Activated B cell treated with CpG ODN at 0.5 μM for 24 hours (primary cell): Measurements from ENCODE around the gene BRD3. TPM values are rescaled to one million over a fixed set of nuclear protein-coding genes. Genes with fewer than 3 reads are reported as not detected.

Experiments used
- ATAC-seq: fragments of 200-7000 bp; cut with Tn5 transposase; one replicate; pipeline ENCODE4 v1.10.0; 2021; ENCODE audit warnings: low read depth, mild to moderate bottlenecking, moderate library complexity
- CTCF ChIA-PET: fragments of 350-600 bp; sonication (Branson Sonifier 250); formaldehyde crosslinking; loops from one replicate; lab custom pipeline; 2021; ENCODE audit warnings: antibody characterized with exemption; lab: Charles Lee
- POLR2A ChIA-PET: fragments of 350-600 bp; sonication (Branson Sonifier 250); formaldehyde crosslinking; loops from one replicate; lab custom pipeline; 2021; ENCODE audit warnings: antibody characterized with exemption; lab: Charles Lee
- DNase-seq: peaks from one replicate; pipeline ENCODE4 v3.0.0; 2022
- H3K27ac Mint-ChIP-seq: one replicate; pipeline ENCODE4 v1.8.0; 2020; ENCODE audit warnings: mixed read lengths
- H3K27me3 Mint-ChIP-seq: one replicate; pipeline ENCODE4 v1.8.0; 2021; ENCODE audit warnings: mixed read lengths
- H3K36me3 Mint-ChIP-seq: one replicate; pipeline ENCODE4 v1.8.0; 2021; ENCODE audit warnings: low read depth, mixed read lengths
- H3K4me1 Mint-ChIP-seq: one replicate; pipeline ENCODE4 v1.8.0; 2021; ENCODE audit warnings: mixed read lengths
- H3K4me3 Mint-ChIP-seq: one replicate; pipeline ENCODE4 v1.8.0; 2020; ENCODE audit warnings: mild to moderate bottlenecking, mixed read lengths
- H3K9me3 Mint-ChIP-seq: one replicate; pipeline ENCODE4 v1.8.0; 2020; ENCODE audit warnings: mixed read lengths
- CTCF ChIP-seq: fragments of 200-600 bp; IDR thresholded peaks from one replicate; pipeline ENCODE4 v1.8.0; 2022; ENCODE audit warnings: antibody characterized with exemption, mild to moderate bottlenecking
- intact Hi-C: fragments of 100-400 bp; cut with micrococcal nuclease; formaldehyde crosslinking; loops from one replicate; pipeline ENCODE4 v1.15.1; 2024
- total RNA-seq: library from RNA; stranded (reverse); gene quantifications from 2 replicates; pipeline ENCODE4 v1.2.3, GENCODE V29; 2022

The BRD3 gene
- total RNA-seq, 1 donor from 2014 or later = 18.3 TPM

GRCh38 chr9:134004881-134005280 is 62.9 kb downstream of the BRD3 start:
- H3K36me3 Mint-ChIP-seq = no peaks in the 10 kb centered on the region
- H3K4me3 Mint-ChIP-seq = no peak overlapping the region
- TF ChIP-seq CTCF = no peak
- CTCF ChIA-PET = interaction anchor here (1.2 kb wide), 1 partner anchor 10 kb away, joined by 5 read pairs; no protein-coding TSS in a partner anchor
- DNase-seq = no peak
- POLR2A ChIA-PET = no interaction called here
- no peaks in the 10 kb centered on the region for H3K9me3 Mint-ChIP-seq
- peaks cover 11% of the 10 kb centered on the region for H3K4me1 Mint-ChIP-seq
- peaks cover 19% of the 10 kb centered on the region for H3K27me3 Mint-ChIP-seq
- no peak overlapping the region for H3K27ac Mint-ChIP-seq
- ATAC-seq = no peak
- intact Hi-C loops = no loop called here

GRCh38 chr9:134004131-134004873 is 63.5 kb downstream of the BRD3 start:
- no peak for TF ChIP-seq CTCF
- Mint-ChIP-seq H3K27ac (no peak overlapping the region), H3K4me3 (no peak overlapping the region), H3K9me3 (no peaks in the 10 kb centered on the region), H3K27me3 (peaks cover 19% of the 10 kb centered on the region), H3K4me1 (peaks cover 11% of the 10 kb centered on the region), H3K36me3 (no peaks in the 10 kb centered on the region)
- ChIA-PET POLR2A (no interaction called here), CTCF (interaction anchor here (1.2 kb wide), 1 partner anchor 9 kb away, joined by 5 read pairs; no protein-coding TSS in a partner anchor)
- DNase-seq (no peak), ATAC-seq (no peak)
- intact Hi-C loops = no loop called here

GRCh38 chr9:134003237-134003636 is 64.6 kb downstream of the BRD3 start:
- no peak for DNase-seq
- H3K27ac Mint-ChIP-seq = no peak overlapping the region
- peaks cover 11% of the 10 kb centered on the region for H3K4me1 Mint-ChIP-seq
- no peaks in the 10 kb centered on the region for H3K36me3 Mint-ChIP-seq
- POLR2A ChIA-PET = no interaction called here
- peaks cover 15% of the 10 kb centered on the region for H3K27me3 Mint-ChIP-seq
- no peak for TF ChIP-seq CTCF
- intact Hi-C loops = no loop called here
- no peak overlapping the region for H3K4me3 Mint-ChIP-seq
- H3K9me3 Mint-ChIP-seq = no peaks in the 10 kb centered on the region
- CTCF ChIA-PET = no interaction called here
- ATAC-seq = no peak

GRCh38 chr9:134002796-134003195 is 65.0 kb downstream of the BRD3 start:
- no peak for DNase-seq
- no peak for TF ChIP-seq CTCF
- CTCF ChIA-PET = no interaction called here

GRCh38 chr9:133999851-134000265 is 68.0 kb downstream of the BRD3 start:
- no peak for ATAC-seq
- Mint-ChIP-seq H3K36me3 (no peaks in the 10 kb centered on the region), H3K4me1 (peaks cover 11% of the 10 kb centered on the region), H3K4me3 (no peak overlapping the region), H3K27me3 (peaks cover 5% of the 10 kb centered on the region), H3K9me3 (no peaks in the 10 kb centered on the region), H3K27ac (no peak overlapping the region)
- ChIA-PET CTCF (no interaction called here), POLR2A (no interaction called here)
- no peak for DNase-seq
- intact Hi-C loops = no loop called here
- TF ChIP-seq CTCF = no peak

More at GRCh38 chr9:134002796-134003195, 65.0 kb downstream of the BRD3 start:
- Mint-ChIP-seq H3K27ac (no peak overlapping the region), H3K4me3 (no peak overlapping the region), H3K4me1 (peaks cover 11% of the 10 kb centered on the region), H3K27me3 (peaks cover 14% of the 10 kb centered on the region), H3K9me3 (no peaks in the 10 kb centered on the region), H3K36me3 (no peaks in the 10 kb centered on the region)
- POLR2A ChIA-PET = no interaction called here
- no peak for ATAC-seq
- intact Hi-C loops = no loop called here
